Testis (tissue), 2 donors: ENCODE results near the gene NT5E.

Experiments used
- POLR2A ChIP-seq: fragments of 450-650 bp; IDR thresholded peaks from one replicate; pipeline ENCODE4 v1.6.1; 2017; ENCODE audit warnings: antibody characterized with exemption, mild to moderate bottlenecking, moderate library complexity
- TF ChIP-seq, protein P1 (sequence below), 3 experiments: fragments of 450-650 bp in 2 of 3; fragments of 200-600 bp in 1 of 3; sonication (generic) in 1 of 3; IDR thresholded peaks; one replicate each; pipeline ENCODE4 v1.5.1; 2016 to 2019; ENCODE audit warnings: antibody characterized with exemption in 3 of 3, mild to moderate bottlenecking in 2 of 3, moderate library complexity in 1 of 3

- TF ChIP-seq, protein P1, sequence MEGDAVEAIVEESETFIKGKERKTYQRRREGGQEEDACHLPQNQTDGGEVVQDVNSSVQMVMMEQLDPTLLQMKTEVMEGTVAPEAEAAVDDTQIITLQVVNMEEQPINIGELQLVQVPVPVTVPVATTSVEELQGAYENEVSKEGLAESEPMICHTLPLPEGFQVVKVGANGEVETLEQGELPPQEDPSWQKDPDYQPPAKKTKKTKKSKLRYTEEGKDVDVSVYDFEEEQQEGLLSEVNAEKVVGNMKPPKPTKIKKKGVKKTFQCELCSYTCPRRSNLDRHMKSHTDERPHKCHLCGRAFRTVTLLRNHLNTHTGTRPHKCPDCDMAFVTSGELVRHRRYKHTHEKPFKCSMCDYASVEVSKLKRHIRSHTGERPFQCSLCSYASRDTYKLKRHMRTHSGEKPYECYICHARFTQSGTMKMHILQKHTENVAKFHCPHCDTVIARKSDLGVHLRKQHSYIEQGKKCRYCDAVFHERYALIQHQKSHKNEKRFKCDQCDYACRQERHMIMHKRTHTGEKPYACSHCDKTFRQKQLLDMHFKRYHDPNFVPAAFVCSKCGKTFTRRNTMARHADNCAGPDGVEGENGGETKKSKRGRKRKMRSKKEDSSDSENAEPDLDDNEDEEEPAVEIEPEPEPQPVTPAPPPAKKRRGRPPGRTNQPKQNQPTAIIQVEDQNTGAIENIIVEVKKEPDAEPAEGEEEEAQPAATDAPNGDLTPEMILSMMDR (IDR thresholded peaks at IDR 0.05), result no peak
- no peak for TF ChIP-seq POLR2A
Measured at GRCh38 chr6:85482206-85482904, 32.5 kb downstream of the NT5E start.
